Head of caudate nucleus (tissue), 42 donors: Measurements from ENCODE around the gene VASP.

Source experiments
- DNase-seq, 42 donors: peaks; one replicate each; pipeline versions ENCODE4 v3.0.0 to v3.0.0-alpha.2; 2020 to 2021; ENCODE audit warnings: mixed read lengths in 7 of 42
- intact Hi-C: fragments of 100-400 bp; cut with DNase I; formaldehyde crosslinking; loops from one replicate; pipeline ENCODE4 v1.15.0; 2022

Gene VASP

GRCh38 chr19:45569619-45570421, 62.5 kb downstream of the VASP start:
- intact Hi-C loops = no loop called here
- peak in 40 of 42 donors; percentile 15 to 83 (median 58) for DNase-seq

GRCh38 chr19:45571457-45572220, 64.4 kb downstream of the VASP start:
- no peak for DNase-seq
- intact Hi-C loops = no loop called here

GRCh38 chr19:45574526-45574925, 67.2 kb downstream of the VASP start:
- intact Hi-C loops = no loop called here
- no peak for DNase-seq

GRCh38 chr19:45575216-45575615, 67.9 kb downstream of the VASP start:
- intact Hi-C loops = no loop called here

More at GRCh38 chr19:45575216-45575615, 67.9 kb downstream of the VASP start:
- no peak for DNase-seq
